ENCODE data around the gene TSPAN18.

TSPAN18 gene

DNA sequence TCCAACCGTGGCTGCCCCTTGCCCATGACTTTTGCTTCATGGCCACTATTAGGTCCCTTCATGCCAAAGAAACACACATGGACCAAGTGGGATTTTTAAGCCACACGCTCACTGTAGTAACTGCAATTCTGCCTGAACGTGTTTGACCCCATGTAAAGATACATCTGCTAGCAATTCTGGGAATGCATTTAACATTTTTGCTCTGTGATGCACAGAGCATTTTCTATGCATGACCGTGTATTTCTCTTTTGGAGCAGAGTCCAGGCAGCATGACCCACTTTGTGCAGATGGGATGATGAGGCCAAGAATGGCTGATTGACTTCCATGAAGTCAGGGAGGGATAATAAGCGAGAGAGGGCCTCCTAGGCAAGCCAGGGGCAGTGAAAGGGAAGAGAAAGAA, 115.5 kb downstream of the TSPAN18 start:
- Histone ChIP-seq H2AFZ (ENCODE audit: low read depth, low read length) (no peak overlapping the region), H3K4me2 (ENCODE audit: low read length, poor library complexity, severe bottlenecking) (no peak overlapping the region), H3K4ac (ENCODE audit: low read depth in 1 of 2, low read length in 2 of 2) (no peak overlapping the region), H3K36me3 (ENCODE audit: control insufficient read depth in 1 of 2, insufficient read depth in 2 of 2, low read depth in 1 of 2, low read length in 2 of 2) (no peaks in the 10 kb centered on the region), H3K4me1 (ENCODE audit: control insufficient read depth, insufficient read depth, low read depth, low read length) (peaks cover 14% of the 10 kb centered on the region), H3K27ac (ENCODE audit: low read length, poor library complexity, severe bottlenecking) (peak overlapping the region; percentile 72), H3K14ac (ENCODE audit: low read length in 2 of 2) (no peak overlapping the region), H3K27me3 (ENCODE audit: control insufficient read depth in 1 of 2, insufficient read depth in 1 of 2, low read length in 2 of 2) (peaks cover 0 to 4% of the 10 kb centered on the region in 2 experiments), H3K4me3 (ENCODE audit: insufficient read depth in 1 of 2, low read depth in 1 of 2, low read length in 2 of 2) (peak overlapping the region in 1 of 2 experiments; percentile 30), H2BK15ac (ENCODE audit: low read depth, poor library complexity, severe bottlenecking) (no peak overlapping the region), H2AK5ac (ENCODE audit: low read length, severe bottlenecking) (peak overlapping the region; percentile 94), H3K79me1 (replicated peaks; ENCODE audit: low read length, poor library complexity, severe bottlenecking) (no peaks in the 10 kb centered on the region), H3K9ac (ENCODE audit: low read length) (peak overlapping the region; percentile 50), H2BK12ac (ENCODE audit: low read length in 2 of 2) (no peak overlapping the region), H3K9me3 (ENCODE audit: control insufficient read depth, low read length) (no peaks in the 10 kb centered on the region), H3K18ac (ENCODE audit: low read depth in 1 of 2, low read length in 2 of 2) (peak overlapping the region in 1 of 2 experiments; percentile 28), H3K23ac (ENCODE audit: low read length in 2 of 2) (no peak overlapping the region), H4K8ac (ENCODE audit: low read length) (no peak overlapping the region), H4K91ac (ENCODE audit: low read length) (no peak overlapping the region), H2BK5ac (ENCODE audit: low read depth, low read length, poor library complexity, severe bottlenecking) (no peak overlapping the region), H2BK120ac (ENCODE audit: low read depth, low read length) (no peak overlapping the region)
- 42% methylated on average over 5 of the region's 5 CpGs for WGBS
- DNase-seq = peak; percentile 63

DNA sequence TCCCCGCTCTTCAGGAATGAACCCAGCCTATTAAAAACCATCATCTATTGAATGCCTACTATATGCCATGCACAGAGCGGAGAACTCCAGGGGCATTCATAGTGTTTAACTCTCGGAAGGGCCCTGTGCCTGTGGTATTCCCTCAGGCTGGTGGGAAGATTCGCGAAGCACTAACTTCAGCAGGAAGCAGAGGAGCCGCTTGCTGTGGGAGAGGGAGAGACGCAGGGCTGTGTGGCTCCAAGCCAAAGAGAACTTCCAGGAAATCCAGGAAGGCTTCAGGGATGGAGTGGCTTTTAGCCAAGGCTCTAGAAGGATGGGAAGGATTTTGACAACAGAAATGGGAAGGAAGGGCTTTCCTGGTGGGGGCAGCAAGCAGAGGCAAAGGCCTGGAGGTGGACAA, 120.1 kb downstream of the TSPAN18 start:
- peaks cover 0 to 27% of the 10 kb centered on the region in 2 experiments for H3K27me3 ChIP-seq (ENCODE audit: control insufficient read depth in 1 of 2, insufficient read depth in 1 of 2, low read length in 2 of 2)
- 90% methylated on average over 7 of the region's 7 CpGs for WGBS

DNA sequence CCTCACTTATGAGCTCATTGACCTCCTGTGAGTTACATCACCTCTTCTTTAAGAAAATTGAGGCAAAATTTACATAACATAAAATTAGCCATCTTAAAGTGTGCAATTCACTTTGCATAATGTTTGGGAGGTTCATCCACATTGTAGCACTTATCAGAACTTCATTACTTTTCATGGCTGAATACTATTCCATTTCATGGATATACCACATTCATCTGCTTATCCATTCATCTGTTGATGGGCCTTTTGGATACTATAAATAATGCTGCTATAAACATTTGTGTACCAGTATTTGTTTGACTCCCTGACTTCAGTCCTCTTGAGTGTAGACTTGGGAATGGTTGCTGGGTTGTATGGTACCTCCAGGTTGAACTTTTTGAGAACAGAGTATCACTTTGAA, 120.6 kb downstream of the TSPAN18 start:
- Histone ChIP-seq H3K27me3 (ENCODE audit: control insufficient read depth in 1 of 2, insufficient read depth in 1 of 2, low read length in 2 of 2) (peaks cover 0 to 27% of the 10 kb centered on the region in 2 experiments), H3K4me2 (ENCODE audit: low read length, poor library complexity, severe bottlenecking) (no peak overlapping the region), H4K8ac (ENCODE audit: low read length) (no peak overlapping the region), H2AK5ac (ENCODE audit: low read length, severe bottlenecking) (no peak overlapping the region), H3K4me1 (ENCODE audit: control insufficient read depth, insufficient read depth, low read depth, low read length) (peaks cover 6% of the 10 kb centered on the region), H3K36me3 (ENCODE audit: control insufficient read depth in 1 of 2, insufficient read depth in 2 of 2, low read depth in 1 of 2, low read length in 2 of 2) (no peaks in the 10 kb centered on the region), H4K91ac (ENCODE audit: low read length) (no peak overlapping the region), H3K27ac (ENCODE audit: low read length, poor library complexity, severe bottlenecking) (no peak overlapping the region), H2BK5ac (ENCODE audit: low read depth, low read length, poor library complexity, severe bottlenecking) (no peak overlapping the region), H3K18ac (ENCODE audit: low read depth in 1 of 2, low read length in 2 of 2) (no peak overlapping the region), H3K4ac (ENCODE audit: low read depth in 1 of 2, low read length in 2 of 2) (no peak overlapping the region), H3K4me3 (ENCODE audit: insufficient read depth in 1 of 2, low read depth in 1 of 2, low read length in 2 of 2) (no peak overlapping the region), H2BK12ac (ENCODE audit: low read length in 2 of 2) (no peak overlapping the region), H2BK120ac (ENCODE audit: low read depth, low read length) (no peak overlapping the region), H3K9ac (ENCODE audit: low read length) (no peak overlapping the region), H2BK15ac (ENCODE audit: low read depth, poor library complexity, severe bottlenecking) (no peak overlapping the region), H2AFZ (ENCODE audit: low read depth, low read length) (no peak overlapping the region), H3K9me3 (ENCODE audit: control insufficient read depth, low read length) (peaks cover 2% of the 10 kb centered on the region), H3K79me1 (replicated peaks; ENCODE audit: low read length, poor library complexity, severe bottlenecking) (no peaks in the 10 kb centered on the region), H3K23ac (ENCODE audit: low read length in 2 of 2) (no peak overlapping the region), H3K14ac (ENCODE audit: low read length in 2 of 2) (no peak overlapping the region)
- no peak for DNase-seq

More for the DNA sequence above, 120.1 kb downstream of the TSPAN18 start:
- H3K4me1 ChIP-seq (ENCODE audit: control insufficient read depth, insufficient read depth, low read depth, low read length) = peaks cover 9% of the 10 kb centered on the region
- no peaks in the 10 kb centered on the region for H3K79me1 ChIP-seq (replicated peaks; ENCODE audit: low read length, poor library complexity, severe bottlenecking)
- no peak overlapping the region for H3K4me3 ChIP-seq (ENCODE audit: insufficient read depth in 1 of 2, low read depth in 1 of 2, low read length in 2 of 2)
- no peaks in the 10 kb centered on the region for H3K36me3 ChIP-seq (ENCODE audit: control insufficient read depth in 1 of 2, insufficient read depth in 2 of 2, low read depth in 1 of 2, low read length in 2 of 2)
- H3K14ac ChIP-seq (ENCODE audit: low read length in 2 of 2) = no peak overlapping the region
- no peak overlapping the region for H3K23ac ChIP-seq (ENCODE audit: low read length in 2 of 2)
- peaks cover 2% of the 10 kb centered on the region for H3K9me3 ChIP-seq (ENCODE audit: control insufficient read depth, low read length)
- DNase-seq = no peak
- no peak overlapping the region for H2BK15ac ChIP-seq (ENCODE audit: low read depth, poor library complexity, severe bottlenecking)
- H2AFZ ChIP-seq (ENCODE audit: low read depth, low read length) = no peak overlapping the region
- no peak overlapping the region for H2BK12ac ChIP-seq (ENCODE audit: low read length in 2 of 2)
- H2AK5ac ChIP-seq (ENCODE audit: low read length, severe bottlenecking) = no peak overlapping the region
- no peak overlapping the region for H4K91ac ChIP-seq (ENCODE audit: low read length)
- no peak overlapping the region for H3K4me2 ChIP-seq (ENCODE audit: low read length, poor library complexity, severe bottlenecking)
- no peak overlapping the region for H3K4ac ChIP-seq (ENCODE audit: low read depth in 1 of 2, low read length in 2 of 2)
- no peak overlapping the region for H3K27ac ChIP-seq (ENCODE audit: low read length, poor library complexity, severe bottlenecking)
- no peak overlapping the region for H3K9ac ChIP-seq (ENCODE audit: low read length)
- no peak overlapping the region for H2BK120ac ChIP-seq (ENCODE audit: low read depth, low read length)
- H4K8ac ChIP-seq (ENCODE audit: low read length) = no peak overlapping the region
- H3K18ac ChIP-seq (ENCODE audit: low read depth in 1 of 2, low read length in 2 of 2) = no peak overlapping the region
- no peak overlapping the region for H2BK5ac ChIP-seq (ENCODE audit: low read depth, low read length, poor library complexity, severe bottlenecking)

DNA sequence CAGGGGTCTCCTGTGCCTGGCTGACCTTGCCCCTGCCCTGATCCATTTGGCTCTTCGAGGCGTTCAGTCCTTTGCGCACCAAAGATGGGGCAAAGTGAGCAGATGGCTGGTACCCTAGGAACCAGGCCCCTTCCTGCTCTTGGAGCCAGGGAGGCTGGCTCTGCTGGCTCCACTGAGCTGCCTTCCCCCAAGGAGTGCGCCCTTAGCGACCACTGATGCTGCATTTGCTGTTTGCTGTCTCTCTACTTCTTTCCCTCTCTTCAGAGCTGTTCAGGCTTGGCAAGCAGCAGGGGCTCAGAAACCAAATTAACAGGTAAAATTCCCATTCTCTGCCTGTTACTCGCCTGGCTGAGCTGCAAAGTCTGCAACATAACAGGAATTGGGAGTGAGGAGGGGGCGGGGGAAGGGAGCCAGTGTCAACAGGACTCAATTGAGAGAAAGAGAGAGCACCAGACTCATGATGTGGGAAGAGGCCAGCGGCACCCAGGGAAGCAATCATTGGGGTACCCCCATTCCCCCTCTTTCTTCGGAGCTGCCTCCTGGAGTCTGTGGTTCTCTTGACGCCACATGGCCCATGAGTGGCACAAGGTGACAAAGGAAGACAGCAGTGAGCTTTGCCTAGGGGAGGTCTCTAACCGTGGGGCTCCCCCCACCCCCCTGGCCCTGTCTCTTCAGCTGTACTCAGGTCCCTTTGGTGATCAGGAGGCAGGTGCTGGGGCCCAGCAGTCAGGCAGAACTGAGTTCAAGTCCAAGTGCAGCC, 121.6 kb downstream of the TSPAN18 start:
- no peak overlapping the region for H2BK15ac ChIP-seq (ENCODE audit: low read depth, poor library complexity, severe bottlenecking)
- H3K14ac ChIP-seq (ENCODE audit: low read length in 2 of 2) = peak overlapping the region in 1 of 2 experiments; percentile 18
- H2BK12ac ChIP-seq (ENCODE audit: low read length in 2 of 2) = no peak overlapping the region
- no peak overlapping the region for H3K4me3 ChIP-seq (ENCODE audit: insufficient read depth in 1 of 2, low read depth in 1 of 2, low read length in 2 of 2)
- H2AK5ac ChIP-seq (ENCODE audit: low read length, severe bottlenecking) = peak overlapping the region; percentile 60
- H2BK5ac ChIP-seq (ENCODE audit: low read depth, low read length, poor library complexity, severe bottlenecking) = no peak overlapping the region
- H3K4me2 ChIP-seq (ENCODE audit: low read length, poor library complexity, severe bottlenecking) = no peak overlapping the region
- H3K36me3 ChIP-seq (ENCODE audit: control insufficient read depth in 1 of 2, insufficient read depth in 2 of 2, low read depth in 1 of 2, low read length in 2 of 2) = no peaks in the 10 kb centered on the region
- no peak overlapping the region for H3K9ac ChIP-seq (ENCODE audit: low read length)
- 77% methylated on average over 11 of the region's 11 CpGs for WGBS
- H4K8ac ChIP-seq (ENCODE audit: low read length) = no peak overlapping the region
- H2AFZ ChIP-seq (ENCODE audit: low read depth, low read length) = no peak overlapping the region
- no peak overlapping the region for H3K18ac ChIP-seq (ENCODE audit: low read depth in 1 of 2, low read length in 2 of 2)
- H3K23ac ChIP-seq (ENCODE audit: low read length in 2 of 2) = no peak overlapping the region
- H4K91ac ChIP-seq (ENCODE audit: low read length) = no peak overlapping the region
- no peak overlapping the region for H3K27ac ChIP-seq (ENCODE audit: low read length, poor library complexity, severe bottlenecking)
- H3K79me1 ChIP-seq (replicated peaks; ENCODE audit: low read length, poor library complexity, severe bottlenecking) = no peaks in the 10 kb centered on the region
- peaks cover 6% of the 10 kb centered on the region for H3K4me1 ChIP-seq (ENCODE audit: control insufficient read depth, insufficient read depth, low read depth, low read length)
- H3K4ac ChIP-seq (ENCODE audit: low read depth in 1 of 2, low read length in 2 of 2) = no peak overlapping the region
- H3K27me3 ChIP-seq (ENCODE audit: control insufficient read depth in 1 of 2, insufficient read depth in 1 of 2, low read length in 2 of 2) = peaks cover 0 to 32% of the 10 kb centered on the region in 2 experiments
- H2BK120ac ChIP-seq (ENCODE audit: low read depth, low read length) = no peak overlapping the region
- peaks cover 2% of the 10 kb centered on the region for H3K9me3 ChIP-seq (ENCODE audit: control insufficient read depth, low read length)
- DNase-seq = no peak

All from mesenchymal stem cell (in vitro differentiated cells and primary cell).